Karpas-422 (cell line): ENCODE results near the gene GCNA. TPM values are rescaled to one million over a fixed set of nuclear protein-coding genes. Genes with fewer than 3 reads are reported as not detected.
"Not testable (repeated sequence)": the region's sequence is repeated elsewhere in the genome, so short reads cannot be mapped to it uniquely, and the experiment has no call there.

Experiments
- DNase-seq: peaks from one replicate; pipeline ENCODE4 v3.0.0-alpha.2; 2015
- H2AFZ ChIP-seq: fragments of 200-600 bp; sonication (generic); 2 replicates; pipeline ENCODE4 v1.6.1; 2014; ENCODE audit warnings: antibody characterized with exemption, low read length, mixed read lengths
- H3K27ac ChIP-seq: fragments of 200-600 bp; sonication (generic); 2 replicates; pipeline ENCODE4 v1.5.1; 2014; ENCODE audit warnings: mild to moderate bottlenecking, low read length, moderate library complexity
- H3K27me3 ChIP-seq: fragments of 200-600 bp; sonication (generic); 2 replicates; pipeline ENCODE4 v1.6.1; 2014; ENCODE audit warnings: low read length, mixed read lengths
- H3K36me3 ChIP-seq: fragments of 200-600 bp; sonication (generic); 2 replicates; pipeline ENCODE4 v1.6.1; 2014; ENCODE audit warnings: low read length, mixed read lengths; ENCODE audit not compliant: insufficient read depth
- H3K4me1 ChIP-seq: fragments of 200-600 bp; sonication (generic); 2 replicates; pipeline ENCODE4 v1.6.1; 2014; ENCODE audit warnings: mild to moderate bottlenecking, low read length, mixed read lengths
- H3K4me2 ChIP-seq: fragments of 200-600 bp; sonication (generic); 2 replicates; pipeline ENCODE4 v1.6.1; 2014; ENCODE audit warnings: low read length, low read depth, mild to moderate bottlenecking; ENCODE audit not compliant: poor library complexity, severe bottlenecking
- H3K4me3 ChIP-seq: fragments of 200-600 bp; sonication (generic); 2 replicates; pipeline ENCODE4 v1.5.1; 2014; ENCODE audit warnings: mild to moderate bottlenecking, antibody characterized with exemption, low read length, mixed read lengths
- H3K79me2 ChIP-seq: fragments of 200-600 bp; sonication (generic); 2 replicates; pipeline ENCODE4 v1.6.1; 2014; ENCODE audit warnings: mild to moderate bottlenecking, low read length, mixed read lengths
- H3K9ac ChIP-seq: fragments of 200-600 bp; sonication (generic); 2 replicates; pipeline ENCODE4 v1.6.0; 2014; ENCODE audit warnings: low read length
- H3K9me2 ChIP-seq: fragments of 200-600 bp; sonication (generic), shearing (Covaris generic); replicated peaks from 2 replicates; pipeline ENCODE4 v1.6.0; 2014; ENCODE audit warnings: mild to moderate bottlenecking, low read length, moderate library complexity; ENCODE audit not compliant: insufficient read depth
- H3K9me3 ChIP-seq: fragments of 300-700, 200-600 bp; sonication (generic); 2 replicates; pipeline ENCODE4 v1.6.1; 2014; ENCODE audit warnings: low read length, mixed read lengths
- H4K20me1 ChIP-seq: fragments of 200-600 bp; sonication (generic); 2 replicates; pipeline ENCODE4 v1.6.1; 2014; ENCODE audit warnings: mild to moderate bottlenecking, antibody characterized with exemption, low read length, low read depth; ENCODE audit not compliant: insufficient read depth
- total RNA-seq: library from RNA; depleted of rRNA; stranded (reverse); fragments of >200 nt; shearing (Covaris generic); gene quantifications from 2 replicates; pipeline ENCODE4 v1.2.3, GENCODE V29; 2014; ENCODE audit warnings: low replicate concordance

Gene GCNA
- total RNA-seq, 1 experiment from 2014 or later: 5.4 TPM

DNA sequence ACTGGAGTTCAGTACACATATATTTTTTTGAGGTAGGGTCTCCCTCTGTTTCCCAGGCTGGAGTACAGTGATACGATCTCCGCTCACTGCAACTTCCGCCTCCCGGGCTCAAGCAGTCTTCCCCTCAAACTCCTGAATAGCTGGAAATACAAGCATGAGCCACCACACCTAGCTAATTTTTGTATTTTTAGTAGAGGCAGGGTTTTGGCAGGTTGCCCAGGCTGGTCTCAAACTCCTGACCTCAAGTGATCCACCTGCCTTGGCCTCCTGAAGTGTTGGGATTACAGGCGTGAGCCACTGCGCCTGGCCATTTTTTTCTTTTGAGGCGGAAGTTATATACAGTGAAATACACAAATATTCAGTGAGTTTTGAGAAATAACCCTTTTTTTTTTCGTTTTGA is 6.8 kb upstream of the GCNA start:
- H3K36me3 ChIP-seq: peaks cover 33% of the 10 kb centered on the region
- not testable (repeated sequence) for DNase-seq, H3K27me3 ChIP-seq, H3K9me3 ChIP-seq, H3K4me1 ChIP-seq, H3K4me2 ChIP-seq, H3K79me2 ChIP-seq, H3K27ac ChIP-seq, H3K9ac ChIP-seq, H4K20me1 ChIP-seq, H3K9me2 ChIP-seq, H3K4me3 ChIP-seq, H2AFZ ChIP-seq

DNA sequence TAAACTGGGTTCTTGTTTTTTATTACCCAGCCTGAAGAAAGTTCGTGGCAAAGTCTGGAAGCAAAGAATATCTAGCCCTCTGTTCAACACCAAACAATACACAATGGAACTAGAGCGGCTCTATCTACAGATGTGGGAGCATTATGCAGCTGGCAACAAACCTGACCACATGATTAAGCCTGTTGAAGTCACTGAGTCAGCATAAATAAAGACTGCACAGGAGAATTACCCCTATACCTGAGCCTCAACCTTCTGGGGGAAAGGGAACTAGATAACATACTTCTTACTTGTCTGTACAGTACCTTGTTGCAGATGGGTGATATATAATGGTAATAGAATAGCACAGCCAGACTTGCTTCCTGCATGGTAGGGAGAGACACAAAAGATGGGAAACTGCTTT is 4.6 kb upstream of the GCNA start:
- no peak overlapping the region for H3K27ac ChIP-seq
- no peak overlapping the region for H2AFZ ChIP-seq
- H3K9ac ChIP-seq: no peak overlapping the region
- H3K4me3 ChIP-seq: no peak overlapping the region
- no peaks in the 10 kb centered on the region for H3K9me3 ChIP-seq
- no peaks in the 10 kb centered on the region for H3K9me2 ChIP-seq
- H3K79me2 ChIP-seq: peaks cover 7% of the 10 kb centered on the region
- H3K4me1 ChIP-seq: no peaks in the 10 kb centered on the region
- no peak overlapping the region for H3K4me2 ChIP-seq
- no peak for DNase-seq
- H4K20me1 ChIP-seq: no peaks in the 10 kb centered on the region
- H3K27me3 ChIP-seq: no peaks in the 10 kb centered on the region
- peaks cover 22% of the 10 kb centered on the region for H3K36me3 ChIP-seq

DNA sequence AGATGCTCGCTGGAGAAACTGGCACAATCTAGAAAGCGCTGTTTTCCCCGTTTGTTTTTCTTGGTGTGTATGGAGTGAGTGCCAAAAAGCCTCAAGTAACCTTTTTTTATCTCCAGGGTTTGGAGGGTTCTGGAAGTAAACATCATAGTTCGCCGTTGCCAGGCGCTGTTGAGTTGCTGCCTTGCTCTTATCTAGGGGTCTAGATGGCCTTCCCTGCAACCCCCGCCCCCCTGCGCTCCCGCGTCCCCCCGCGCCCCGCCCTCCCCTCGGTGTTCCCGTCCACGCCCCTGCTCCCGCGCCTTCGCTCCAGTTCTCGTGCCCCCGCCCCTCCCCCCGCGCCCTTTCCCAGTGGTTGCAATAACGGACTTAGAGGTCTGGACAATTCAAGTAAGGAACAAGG is 555 bp upstream of the GCNA start:
- peaks cover 25% of the 10 kb centered on the region for H3K36me3 ChIP-seq
- DNase-seq: peak; percentile 37
- no peak overlapping the region for H2AFZ ChIP-seq
- H3K27me3 ChIP-seq: no peaks in the 10 kb centered on the region
- H3K9me2 ChIP-seq: no peaks in the 10 kb centered on the region
- H3K79me2 ChIP-seq: peaks cover 7% of the 10 kb centered on the region
- no peaks in the 10 kb centered on the region for H4K20me1 ChIP-seq
- H3K4me1 ChIP-seq: no peaks in the 10 kb centered on the region
- no peak overlapping the region for H3K4me2 ChIP-seq
- H3K9ac ChIP-seq: no peak overlapping the region
- no peak overlapping the region for H3K27ac ChIP-seq
- H3K4me3 ChIP-seq: no peak overlapping the region
- H3K9me3 ChIP-seq: no peaks in the 10 kb centered on the region

DNA sequence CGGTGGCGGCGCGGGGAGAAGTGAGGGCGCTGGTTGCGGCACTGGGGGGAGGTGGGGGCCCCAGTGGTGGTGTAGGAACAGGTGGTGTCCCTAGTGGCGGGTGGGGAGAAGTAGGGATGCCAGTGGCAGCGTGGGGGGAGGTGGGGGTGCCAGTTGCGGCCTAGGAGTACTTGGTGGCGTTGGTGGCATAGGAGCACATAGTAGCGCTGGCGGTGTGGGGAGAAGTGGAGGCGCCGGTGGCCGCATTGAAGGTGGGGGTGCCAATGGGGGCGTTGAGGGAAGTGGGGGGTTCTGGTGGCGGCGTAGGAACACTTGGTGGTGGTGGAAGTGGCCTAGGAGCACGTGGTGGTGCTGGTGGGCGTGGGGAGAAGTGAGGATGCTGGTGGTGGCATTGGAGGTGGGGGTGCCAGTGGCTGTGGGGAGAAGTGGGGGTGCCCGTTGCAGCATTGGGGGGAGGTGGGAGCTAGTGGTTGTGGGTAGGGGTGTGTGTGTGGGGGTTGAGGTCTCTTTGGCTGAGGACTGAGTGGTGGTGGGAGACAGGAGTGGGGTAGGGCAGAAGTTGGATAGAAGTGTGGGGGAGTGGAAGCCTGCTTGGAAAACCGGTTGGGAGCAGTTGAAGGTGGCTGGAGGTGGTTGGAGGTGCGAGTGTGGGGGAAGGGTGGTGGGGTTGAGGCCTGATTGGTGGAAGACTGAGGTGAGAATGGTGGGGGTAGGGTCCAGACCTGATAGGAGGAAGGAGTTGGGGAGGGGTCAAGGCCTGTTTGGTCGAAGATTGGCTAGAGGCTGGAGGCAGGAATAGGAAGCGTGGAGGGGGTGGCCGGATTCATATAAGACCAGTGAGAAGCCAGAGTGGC is 1.1 kb downstream of the GCNA start:
- Histone ChIP-seq H3K36me3 (peaks cover 21% of the 10 kb centered on the region), H3K9me3 (no peaks in the 10 kb centered on the region), H3K4me3 (no peak overlapping the region), H3K4me2 (no peak overlapping the region), H3K79me2 (peaks cover 7% of the 10 kb centered on the region), H2AFZ (no peak overlapping the region), H3K27me3 (no peaks in the 10 kb centered on the region), H3K9me2 (no peaks in the 10 kb centered on the region), H3K27ac (no peak overlapping the region), H3K4me1 (no peaks in the 10 kb centered on the region), H3K9ac (no peak overlapping the region), H4K20me1 (no peaks in the 10 kb centered on the region)
- peak; percentile 33 for DNase-seq

DNA sequence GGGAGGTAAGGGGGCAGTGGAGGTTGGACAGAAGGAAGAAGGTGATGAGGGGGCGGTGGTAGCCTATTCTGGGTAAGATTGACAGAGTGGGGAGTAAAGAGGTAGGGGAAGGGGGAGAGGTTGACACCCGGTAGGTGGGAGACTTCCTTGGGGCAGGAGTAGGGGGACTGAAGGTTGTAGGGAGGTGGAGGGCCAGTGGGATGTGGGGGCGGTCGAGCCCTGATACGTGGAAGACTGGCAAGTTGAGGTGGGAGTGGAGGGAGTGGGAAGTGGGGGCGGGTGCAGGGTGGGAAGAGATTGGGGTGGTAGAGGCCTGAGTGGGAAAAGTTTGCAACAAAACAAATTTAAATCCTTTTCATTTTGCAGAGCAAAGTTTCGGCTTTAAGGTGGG is 1.7 kb downstream of the GCNA start:
- peaks cover 17% of the 10 kb centered on the region for H3K36me3 ChIP-seq
- H3K9ac ChIP-seq: no peak overlapping the region
- peaks cover 5% of the 10 kb centered on the region for H3K79me2 ChIP-seq
- peak; percentile 20 for DNase-seq
- H3K27ac ChIP-seq: no peak overlapping the region
- H3K4me3 ChIP-seq: no peak overlapping the region
- no peaks in the 10 kb centered on the region for H3K4me1 ChIP-seq
- no peak overlapping the region for H3K4me2 ChIP-seq
- H2AFZ ChIP-seq: no peak overlapping the region
- no peaks in the 10 kb centered on the region for H3K9me2 ChIP-seq
- H3K27me3 ChIP-seq: no peaks in the 10 kb centered on the region
- no peaks in the 10 kb centered on the region for H3K9me3 ChIP-seq
- H4K20me1 ChIP-seq: no peaks in the 10 kb centered on the region

DNA sequence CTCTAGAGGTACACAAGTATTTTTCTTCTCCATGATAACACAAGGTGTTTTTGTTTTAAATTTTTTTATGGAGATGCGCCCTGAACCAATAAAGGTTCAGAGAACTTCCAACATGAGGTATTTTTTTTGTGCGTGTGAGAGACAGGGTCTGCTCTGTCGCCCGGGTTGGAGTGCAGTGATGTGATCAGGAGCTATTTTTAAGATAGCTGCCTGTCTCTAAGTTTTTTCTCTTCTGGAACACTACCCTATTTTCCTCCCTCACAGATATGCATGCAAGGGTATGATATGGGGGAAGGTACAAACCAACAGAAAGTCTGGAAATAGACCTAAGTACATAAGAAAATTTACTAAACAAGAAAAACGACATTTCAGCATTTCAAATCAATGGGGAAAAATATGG is 3.0 kb downstream of the GCNA start:
- Histone ChIP-seq H3K9me2 (no peaks in the 10 kb centered on the region), H3K79me2 (no peaks in the 10 kb centered on the region), H3K27ac (no peak overlapping the region), H3K36me3 (peaks cover 9% of the 10 kb centered on the region; the same call in 1 of the 2 replicates), H3K4me1 (no peaks in the 10 kb centered on the region), H2AFZ (no peak overlapping the region), H4K20me1 (no peaks in the 10 kb centered on the region), H3K9me3 (no peaks in the 10 kb centered on the region), H3K4me2 (no peak overlapping the region), H3K4me3 (no peak overlapping the region), H3K9ac (no peak overlapping the region), H3K27me3 (no peaks in the 10 kb centered on the region)
- no peak for DNase-seq

DNA sequence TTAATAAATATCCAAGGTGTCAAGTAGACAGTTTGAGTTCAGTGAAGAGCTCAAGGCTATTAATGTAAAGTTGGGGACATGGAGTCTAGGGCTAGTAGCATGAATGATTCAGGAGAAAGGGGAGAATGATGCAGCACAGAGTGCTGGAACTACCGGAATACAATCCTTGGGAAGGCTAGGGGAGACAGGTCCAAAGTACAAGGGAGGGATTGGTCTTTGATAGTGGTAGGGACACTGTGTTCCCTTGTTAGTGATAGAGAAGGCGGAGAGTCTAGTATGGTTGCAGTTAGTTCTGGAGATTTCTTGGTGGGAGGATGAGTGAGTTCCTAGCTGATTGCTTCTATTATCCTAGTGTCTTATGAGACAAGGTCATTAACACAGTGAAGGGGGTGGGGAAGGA is 8.7 kb downstream of the GCNA start:
- no peak overlapping the region for H3K9ac ChIP-seq
- H3K9me2 ChIP-seq: no peaks in the 10 kb centered on the region
- no peaks in the 10 kb centered on the region for H3K79me2 ChIP-seq
- H3K4me2 ChIP-seq: no peak overlapping the region
- no peak for DNase-seq
- no peaks in the 10 kb centered on the region for H3K4me1 ChIP-seq
- H3K27ac ChIP-seq: no peak overlapping the region
- H3K4me3 ChIP-seq: no peak overlapping the region
- no peaks in the 10 kb centered on the region for H4K20me1 ChIP-seq
- no peak overlapping the region for H2AFZ ChIP-seq
- no peaks in the 10 kb centered on the region for H3K27me3 ChIP-seq
- H3K9me3 ChIP-seq: no peaks in the 10 kb centered on the region
- H3K36me3 ChIP-seq: peaks cover 4% of the 10 kb centered on the region; the same call in 1 of the 2 replicates

DNA sequence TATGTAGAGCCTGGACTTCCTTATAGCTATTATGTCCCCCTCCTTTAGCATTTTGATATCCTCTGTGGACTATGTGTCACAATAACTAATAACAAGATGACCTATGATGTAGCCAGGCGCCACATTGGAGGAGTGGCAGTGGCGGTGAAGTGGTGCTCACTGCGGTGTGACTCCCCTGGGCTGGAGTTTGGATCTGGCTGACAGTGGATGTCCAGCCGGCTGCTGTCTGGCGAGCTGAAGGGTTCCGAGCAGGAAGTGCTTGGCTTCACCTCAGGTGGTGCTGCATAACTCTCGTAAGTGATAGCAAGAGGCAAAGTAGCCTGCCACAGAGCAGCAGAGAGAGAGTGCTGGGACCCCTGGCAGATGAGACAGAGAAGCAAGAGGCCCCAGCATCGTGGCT is 15.0 kb downstream of the GCNA start:
- H3K9ac ChIP-seq, H2AFZ ChIP-seq, H3K79me2 ChIP-seq, DNase-seq, H3K27me3 ChIP-seq, H3K4me1 ChIP-seq, H3K36me3 ChIP-seq, H4K20me1 ChIP-seq, H3K9me2 ChIP-seq, H3K4me2 ChIP-seq, H3K9me3 ChIP-seq, H3K27ac ChIP-seq, H3K4me3 ChIP-seq: not testable (repeated sequence)
